Measurements from ENCODE around the gene ARL6IP4.
A peak's percentile ranks its signal among the peaks of the same experiment; 100 is the strongest.

The ARL6IP4 gene

GRCh38 chr12:122958198-122958888 is 22.1 kb upstream of the ARL6IP4 start:
- H3K4me3 ChIP-seq (ENCODE audit: low read depth, low read length): no peak overlapping the region

DNA sequence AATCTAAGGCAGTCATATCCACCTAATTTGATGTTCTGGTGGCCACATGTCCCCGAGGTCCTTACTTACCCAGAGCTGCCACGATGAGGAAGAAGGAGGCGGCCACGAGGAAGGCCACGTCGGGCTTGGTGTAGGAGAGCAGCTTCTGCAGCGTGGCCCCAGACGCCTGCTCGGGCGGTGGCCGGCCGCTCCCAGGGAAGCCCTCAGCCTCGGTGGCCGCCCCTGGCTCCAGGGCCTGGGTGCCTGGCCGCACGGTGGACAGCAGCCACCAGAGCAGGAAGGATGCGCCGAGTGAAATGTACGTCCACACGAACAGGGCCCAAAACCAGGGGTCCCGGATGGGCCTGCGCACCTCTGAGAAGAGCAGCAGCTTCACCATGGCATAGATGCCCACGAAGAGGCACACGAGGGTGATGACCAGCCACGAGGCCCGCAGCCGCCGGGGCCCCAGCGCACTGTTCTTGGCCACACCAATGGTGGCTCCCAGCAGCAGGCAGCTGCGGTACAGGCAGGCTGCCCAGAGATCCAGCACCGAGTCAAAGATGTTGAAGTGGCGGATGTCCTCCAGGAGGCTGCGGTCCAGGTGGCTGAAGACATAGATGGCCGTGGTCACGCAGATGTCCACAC is 20.8 kb upstream of the ARL6IP4 start:
- H3K4me3 ChIP-seq (ENCODE audit: low read depth, low read length): no peak overlapping the region

GRCh38 chr12:122960193-122960569 is 20.3 kb upstream of the ARL6IP4 start:
- H3K4me3 ChIP-seq (ENCODE audit: low read depth, low read length): no peak overlapping the region

- no peak overlapping the region for H3K4me3 ChIP-seq (ENCODE audit: low read depth, low read length)
Measured at GRCh38 chr12:122961531-122962329, 18.8 kb upstream of the ARL6IP4 start.

DNA sequence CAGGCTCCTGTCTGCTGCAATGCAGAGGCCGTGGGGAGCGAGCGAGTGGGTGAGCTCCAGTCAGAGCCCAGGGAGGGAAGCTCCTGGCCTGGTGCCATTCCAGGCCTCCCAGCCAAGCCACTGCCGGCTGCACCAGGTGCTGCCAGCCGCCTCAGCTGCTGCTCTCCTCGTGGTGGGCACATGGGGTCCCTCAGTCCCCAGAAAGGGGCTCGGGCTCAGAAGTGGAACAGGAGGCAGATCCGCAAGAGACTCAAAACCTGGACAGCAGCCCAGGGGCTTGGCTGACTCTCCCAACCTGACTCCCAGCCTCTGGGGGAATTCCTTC is 16.6 kb upstream of the ARL6IP4 start:
- H3K4me3 ChIP-seq (ENCODE audit: low read depth, low read length): no peak overlapping the region

DNA sequence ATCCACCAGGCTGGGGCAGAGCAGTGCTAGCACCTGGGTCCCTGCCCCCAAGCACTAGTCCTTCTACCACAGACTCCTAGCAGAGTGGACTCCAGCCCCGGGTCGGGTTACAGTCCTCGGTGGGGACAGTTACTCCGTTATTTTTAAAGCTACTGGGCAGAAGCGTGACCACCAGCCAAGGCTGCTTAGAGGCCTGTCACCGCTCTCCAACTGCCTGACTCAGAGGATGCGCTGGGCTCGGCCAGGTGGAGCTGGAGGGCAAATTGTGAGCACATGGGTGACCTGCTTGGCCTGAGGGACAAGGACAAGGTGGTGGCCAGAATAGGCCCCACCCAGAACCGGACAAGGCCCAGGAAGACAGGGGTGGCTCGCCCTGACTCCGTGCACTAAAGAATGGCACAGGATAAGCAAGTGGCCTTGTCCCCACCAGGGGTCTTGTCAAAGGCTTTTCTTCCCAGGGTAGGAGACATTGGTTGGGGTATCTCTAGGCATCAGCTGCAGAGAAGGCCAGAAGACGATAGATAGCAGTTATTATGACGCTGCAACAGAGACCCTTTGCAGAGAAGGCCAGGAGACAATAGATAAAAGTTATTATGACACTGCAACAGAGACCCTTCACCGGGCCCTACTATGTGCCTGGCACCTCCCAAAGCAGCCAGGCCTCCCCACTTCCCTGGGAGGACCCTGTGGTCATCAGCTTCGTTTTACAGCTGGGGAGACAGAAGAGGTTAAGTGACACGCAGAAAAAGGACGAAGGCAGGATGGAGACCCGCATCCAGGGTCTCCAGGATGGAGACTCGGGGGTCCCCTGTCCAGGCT is 15.8 kb upstream of the ARL6IP4 start:
- H3K4me3 ChIP-seq (ENCODE audit: low read depth, low read length): no peak overlapping the region

DNA sequence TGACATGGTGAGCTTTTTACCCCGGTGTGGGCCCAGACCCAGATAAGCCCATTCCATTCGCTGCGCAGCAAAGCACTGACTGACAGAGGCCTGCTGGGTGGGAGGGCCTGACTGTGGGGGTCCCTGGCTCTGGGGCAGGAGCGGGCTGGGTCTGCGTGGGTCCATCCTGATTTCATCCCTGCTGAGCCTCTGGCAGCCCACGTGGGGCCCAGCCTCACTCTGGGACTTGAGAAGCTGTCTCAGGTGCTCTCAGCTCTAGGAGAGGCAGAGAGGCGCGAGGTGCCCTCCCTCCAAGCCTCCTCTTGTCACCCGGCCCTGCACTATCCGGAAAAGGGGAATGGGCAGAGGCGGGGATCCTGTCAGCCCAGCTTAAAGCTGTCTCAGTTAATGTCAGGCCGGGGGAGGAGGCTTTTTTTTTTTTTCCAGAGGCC is 15.1 kb upstream of the ARL6IP4 start:
- H3K4me3 ChIP-seq (ENCODE audit: low read depth, low read length): no peak overlapping the region

GRCh38 chr12:122965851-122966742 is 14.4 kb upstream of the ARL6IP4 start, which contains the start of gene ABCB9:
Gene ABCB9, minus strand, starts transcription at chr12:122966463. Its CDS starts 6,228 bp downstream, at chr12:122960235.
- peak within 1 kb of the TSS; percentile 77 for H3K4me3 ChIP-seq (ENCODE audit: low read depth, low read length)

GRCh38 chr12:122966743-122967550 is 13.5 kb upstream of the ARL6IP4 start:
- no peak overlapping the region for H3K4me3 ChIP-seq (ENCODE audit: low read depth, low read length)

- no peak overlapping the region for H3K4me3 ChIP-seq (ENCODE audit: low read depth, low read length)
Measured at GRCh38 chr12:122968104-122968503, 12.4 kb upstream of the ARL6IP4 start.

- no peak overlapping the region for H3K4me3 ChIP-seq (ENCODE audit: low read depth, low read length)
Measured at GRCh38 chr12:122969676-122970075, 10.8 kb upstream of the ARL6IP4 start.

DNA sequence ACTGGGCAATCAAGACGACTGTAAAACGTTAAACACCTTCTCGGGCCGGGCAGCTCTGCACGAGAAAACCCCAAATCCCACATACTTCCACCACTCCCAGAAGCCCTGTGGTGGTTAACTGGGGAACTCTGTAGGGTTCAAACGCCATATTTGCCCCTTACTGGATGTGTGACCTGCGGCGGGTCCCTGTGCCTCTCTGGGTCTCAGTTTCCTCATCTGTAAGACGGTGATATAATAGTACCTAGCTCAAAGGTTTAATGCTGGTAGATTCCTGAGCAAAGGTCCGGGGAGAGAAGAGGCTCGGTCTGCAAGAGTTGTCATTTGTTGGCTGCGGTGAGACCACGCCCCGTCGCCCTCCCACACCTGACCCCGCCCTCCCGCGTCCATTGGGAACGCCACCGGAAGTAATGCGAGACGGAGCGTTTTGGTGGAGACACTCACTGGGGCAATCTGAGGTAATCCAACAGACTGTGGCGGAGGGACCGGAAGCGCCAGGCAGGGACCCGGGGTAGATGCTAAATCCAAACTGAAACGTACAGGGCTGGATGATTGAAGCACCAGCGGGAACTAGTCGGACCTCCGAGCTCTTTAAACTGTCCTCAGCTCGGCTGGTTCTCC is 6.1 kb upstream of the ARL6IP4 start:
- H3K4me3 ChIP-seq (ENCODE audit: low read depth, low read length): peak overlapping the region; percentile 98

GRCh38 chr12:122974892-122975789 is 5.3 kb upstream of the ARL6IP4 start, which contains the start of gene OGFOD2:
Gene OGFOD2, plus strand, starts transcription at chr12:122975244. Its CDS starts 8 bp downstream, at chr12:122975252.
- peak within 1 kb of the TSS; percentile 98 for H3K4me3 ChIP-seq (ENCODE audit: low read depth, low read length)

DNA sequence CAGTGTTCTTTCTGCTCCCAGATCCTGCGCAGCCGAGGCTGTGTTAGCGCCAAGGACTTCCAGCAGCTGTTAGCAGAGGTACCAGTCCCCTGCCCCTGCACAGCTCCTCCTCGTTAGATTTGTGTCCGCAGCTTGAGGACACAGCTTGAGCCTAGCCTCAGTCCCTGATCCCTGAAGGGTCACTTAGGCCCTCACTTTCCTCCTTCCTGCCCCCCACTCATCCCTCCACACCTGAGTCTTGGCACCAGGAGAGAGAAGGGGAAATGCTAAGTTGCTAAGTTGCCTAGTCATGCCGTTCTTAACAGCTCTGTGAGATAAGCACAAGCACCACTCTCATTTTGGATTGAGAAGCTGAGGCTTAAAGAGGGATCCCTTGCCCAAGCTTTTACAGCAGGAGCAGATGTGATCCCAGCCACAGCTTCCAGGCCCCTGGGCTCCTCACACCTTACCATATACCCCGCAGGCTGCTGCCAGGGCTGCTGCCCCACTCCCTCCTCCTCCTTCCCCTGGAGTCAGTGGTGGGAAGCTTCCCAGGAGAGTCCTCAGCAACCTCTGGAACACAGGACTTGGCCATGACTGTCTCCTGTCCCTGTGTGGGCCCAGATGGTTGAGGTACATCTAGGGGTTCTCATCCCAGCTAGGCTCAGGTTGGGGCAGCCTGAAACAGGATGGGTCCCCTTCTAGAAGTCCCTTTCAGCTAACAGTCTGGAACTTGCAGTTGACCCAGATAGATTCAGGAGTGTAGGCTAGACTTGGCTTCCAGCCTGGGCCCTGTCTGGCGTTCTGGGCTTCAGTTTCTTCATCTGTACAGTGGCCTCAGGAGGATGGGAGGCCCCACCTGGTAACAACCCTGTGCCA is 4.5 kb upstream of the ARL6IP4 start:
- H3K4me3 ChIP-seq (ENCODE audit: low read depth, low read length): peak overlapping the region; percentile 98

DNA sequence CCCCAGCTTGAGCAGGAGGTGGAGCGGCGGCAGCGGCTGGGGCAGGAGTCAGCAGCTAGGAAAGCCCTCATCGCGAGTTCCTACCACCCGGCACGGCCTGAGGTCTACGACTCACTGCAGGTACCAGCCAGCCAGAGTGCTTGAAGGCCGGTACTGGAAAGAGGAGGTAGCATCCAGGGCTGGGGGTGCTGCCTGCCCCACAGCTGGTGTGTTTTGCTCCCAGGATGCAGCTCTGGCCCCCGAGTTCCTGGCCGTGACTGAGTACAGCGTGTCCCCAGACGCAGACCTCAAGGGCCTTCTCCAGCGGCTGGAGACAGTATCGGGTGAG is 3.9 kb upstream of the ARL6IP4 start:
- H3K4me3 ChIP-seq (ENCODE audit: low read depth, low read length): no peak overlapping the region

GRCh38 chr12:122977153-122977552 is 3.3 kb upstream of the ARL6IP4 start:
- H3K4me3 ChIP-seq (ENCODE audit: low read depth, low read length): no peak overlapping the region
